PC-3 (cell line): ENCODE data around the gene PTPN23. TPM values are rescaled to one million over a fixed set of nuclear protein-coding genes. Genes with fewer than 3 reads are reported as not detected.
"Not testable (repeated sequence)": the region's sequence is repeated elsewhere in the genome, so short reads cannot be mapped to it uniquely, and the experiment has no call there.

Source experiments
- ATAC-seq: fragments of 200-7000 bp; cut with Tn5 transposase; 2 replicates; pipeline ENCODE4 v1.9.1; 2020; ENCODE audit warnings: mild to moderate bottlenecking, moderate library complexity
- BruUV-seq: library from RNA; stranded (reverse); fragments of 400-500 nt; replicated peaks from 2 replicates; lab custom pipeline; 2021; lab: Mats Ljungman, UMichigan
- CTCF ChIA-PET: fragments of 300-600 bp; sonication (Branson Sonifier 250); formaldehyde crosslinking; loops from one replicate; lab custom pipeline; 2022; ENCODE audit warnings: antibody characterized with exemption; lab: Charles Lee
- POLR2A ChIA-PET: fragments of 300-600 bp; sonication (Branson Sonifier 250); formaldehyde crosslinking; loops from one replicate; lab custom pipeline; 2022; ENCODE audit warnings: antibody characterized with exemption; ENCODE audit not compliant: unreplicated experiment; lab: Charles Lee
- DNase-seq: peaks from one replicate; pipeline ENCODE4 v3.0.0-alpha.2; 2015
- H2AFZ ChIP-seq: fragments of 300-600 bp; sonication (generic); 2 replicates; pipeline ENCODE4 v1.6.0; 2016; ENCODE audit warnings: antibody characterized with exemption, low read length
- H3F3A ChIP-seq: fragments of 300-600 bp; sonication (generic); one replicate; pipeline ENCODE4 v1.6.0; 2017; ENCODE audit warnings: antibody characterized with exemption, low read length, control low read depth, mild to moderate bottlenecking; ENCODE audit not compliant: unreplicated experiment
- H3K27ac ChIP-seq: fragments of 300-600 bp; sonication (generic); 2 replicates; pipeline ENCODE4 v1.5.1; 2016; ENCODE audit warnings: mild to moderate bottlenecking, low read length
- H3K27me3 ChIP-seq: fragments of 300-600 bp; sonication (generic); 2 replicates; pipeline ENCODE4 v1.6.1; 2016; ENCODE audit warnings: low read length, mixed read lengths
- H3K36me3 ChIP-seq: fragments of 300-600 bp; sonication (generic); 2 replicates; pipeline ENCODE4 v1.6.1; 2016; ENCODE audit warnings: low read depth, mixed run types, low read length, mixed read lengths
- H3K4me1 ChIP-seq: fragments of 300-600 bp; sonication (generic); 2 replicates; pipeline ENCODE4 v1.5.1; 2016; ENCODE audit warnings: low read length; ENCODE audit not compliant: insufficient read depth
- H3K4me2 ChIP-seq: fragments of 300-600 bp; sonication (generic); 2 replicates; pipeline ENCODE4 v1.6.0; 2016; ENCODE audit warnings: low read length
- H3K4me3 ChIP-seq: fragments of 300-600 bp; sonication (generic); 2 replicates; pipeline ENCODE4 v1.5.1; 2016; ENCODE audit warnings: mild to moderate bottlenecking, low read length, mixed read lengths
- H3K79me2 ChIP-seq: fragments of 300-600 bp; sonication (generic); 2 replicates; pipeline ENCODE4 v1.6.1; 2017; ENCODE audit warnings: low read length, mixed read lengths
- H3K9ac ChIP-seq: fragments of 300-600 bp; sonication (generic); 2 replicates; pipeline ENCODE4 v1.6.0; 2016; ENCODE audit warnings: mild to moderate bottlenecking, low read length
- H3K9me2 ChIP-seq: fragments of 300-600 bp; sonication (generic); replicated peaks from 2 replicates; pipeline ENCODE4 v1.6.1; 2016; ENCODE audit warnings: mixed run types, low read length, mixed read lengths
- H3K9me3 ChIP-seq: fragments of 300-600 bp; sonication (generic); 2 replicates; pipeline ENCODE4 v1.6.1; 2016; ENCODE audit warnings: low read length, mixed read lengths
- H4K20me1 ChIP-seq: fragments of 300-600 bp; sonication (generic); 2 replicates; pipeline ENCODE4 v1.6.1; 2016; ENCODE audit warnings: low read length, mixed read lengths
- CTCF ChIP-seq: fragments of 300-600 bp; sonication (generic); conservative IDR thresholded peaks from 2 replicates; pipeline ENCODE4 v1.5.1; 2017; ENCODE audit warnings: antibody characterized with exemption, low read depth, mild to moderate bottlenecking, low read length
- EZH2 ChIP-seq: fragments of 300-600 bp; sonication (generic); IDR thresholded peaks from one replicate; pipeline ENCODE4 v1.6.1; 2017; ENCODE audit warnings: antibody characterized with exemption, mild to moderate bottlenecking, low read length; ENCODE audit not compliant: unreplicated experiment
- EZH2phosphoT487 ChIP-seq: fragments of 300-600 bp; sonication (generic); IDR thresholded peaks from 2 replicates; pipeline ENCODE4 v1.6.1; 2018; ENCODE audit warnings: mild to moderate bottlenecking, antibody characterized with exemption, low read length, borderline replicate concordance
- intact Hi-C: fragments of 100-400 bp; cut with micrococcal nuclease; formaldehyde crosslinking; loops from 2 replicates; pipeline ENCODE4 v1.9.0; 2023
- total RNA-seq: library from RNA; depleted of rRNA; stranded (reverse); fragments of >200 nt; gene quantifications from 2 replicates; pipeline ENCODE4 v1.2.3, GENCODE V29; 2014; rRNA removed

Gene PTPN23
- total RNA-seq, 1 experiment from 2014 or later: 22.3 TPM

GRCh38 chr3:47455806-47456452, 75.1 kb downstream of the PTPN23 start:
- no peaks in the 10 kb centered on the region for H3K27me3 ChIP-seq
- H3K4me1 ChIP-seq: no peaks in the 10 kb centered on the region
- no TSS peak for BruUV-seq
- POLR2A ChIA-PET: no interaction called here
- TF ChIP-seq EZH2phosphoT487 (no peak), CTCF (no peak), EZH2 (no peak)
- H3K4me3 ChIP-seq: no peak overlapping the region
- CTCF ChIA-PET: no interaction called here
- H3K36me3 ChIP-seq: no peaks in the 10 kb centered on the region
- no peaks in the 10 kb centered on the region for H3K9me3 ChIP-seq
- no peak overlapping the region for H2AFZ ChIP-seq
- DNase-seq: no peak
- no peak overlapping the region for H3K27ac ChIP-seq
- peaks cover 74% of the 10 kb centered on the region for H3K79me2 ChIP-seq
- H3F3A ChIP-seq: no peaks in the 10 kb centered on the region
- ATAC-seq: no peak
- H3K9me2 ChIP-seq: no peaks in the 10 kb centered on the region
- intact Hi-C loops: no loop called here
- no peak overlapping the region for H3K4me2 ChIP-seq
- H4K20me1 ChIP-seq: peaks cover 5% of the 10 kb centered on the region; the same call in 1 of the 2 replicates
- H3K9ac ChIP-seq: no peak overlapping the region

GRCh38 chr3:47456984-47457383, 76.2 kb downstream of the PTPN23 start:
- H3K36me3 ChIP-seq: 0 out of 2 replicates have a peak, but pooled peaks cover 2% of the 10 kb centered on the region
- H3K4me2 ChIP-seq: no peak overlapping the region
- CTCF ChIA-PET: no interaction called here
- BruUV-seq: no TSS peak
- no peaks in the 10 kb centered on the region for H3F3A ChIP-seq
- H3K79me2 ChIP-seq: peaks cover 73% of the 10 kb centered on the region
- H3K4me1 ChIP-seq: no peaks in the 10 kb centered on the region
- H3K27me3 ChIP-seq: no peaks in the 10 kb centered on the region
- ATAC-seq: no peak
- H3K4me3 ChIP-seq: no peak overlapping the region
- H3K9me2 ChIP-seq: no peaks in the 10 kb centered on the region
- intact Hi-C loops: no loop called here
- no peak overlapping the region for H2AFZ ChIP-seq
- H3K9ac ChIP-seq: no peak overlapping the region
- DNase-seq: no peak
- POLR2A ChIA-PET: no interaction called here
- H4K20me1 ChIP-seq: peaks cover 5% of the 10 kb centered on the region; the same call in 1 of the 2 replicates
- H3K27ac ChIP-seq: no peak overlapping the region
- TF ChIP-seq EZH2 (no peak), CTCF (no peak), EZH2phosphoT487 (no peak)
- H3K9me3 ChIP-seq: no peaks in the 10 kb centered on the region

GRCh38 chr3:47459534-47460085, 78.8 kb downstream of the PTPN23 start:
- BruUV-seq, H3F3A ChIP-seq, H3K9me3 ChIP-seq, DNase-seq, ATAC-seq, POLR2A ChIA-PET, CTCF ChIA-PET, H3K36me3 ChIP-seq, H3K4me1 ChIP-seq, H3K9ac ChIP-seq, H2AFZ ChIP-seq, H3K4me2 ChIP-seq, H3K27ac ChIP-seq, H3K9me2 ChIP-seq, H4K20me1 ChIP-seq, H3K27me3 ChIP-seq, H3K4me3 ChIP-seq, intact Hi-C loops: not testable (repeated sequence)
- peaks cover 66% of the 10 kb centered on the region for H3K79me2 ChIP-seq

Other genes starting within 250 kb of the PTPN23 start
- 23.6 and 24.1 TPM in 2 replicates for gene SETD2, start 216.9 kb upstream of the PTPN23 start, total RNA-seq
- gene KIF9, start 98.2 kb upstream of the PTPN23 start, total RNA-seq: 16.2 and 22.7 TPM in 2 replicates
- gene KLHL18, start 98.1 kb upstream of the PTPN23 start, total RNA-seq: 28.6 and 36.5 TPM in 2 replicates
- gene SCAP, start 94.9 kb downstream of the PTPN23 start, total RNA-seq: 84.7 and 95.6 TPM in 2 replicates
- gene ELP6, start 132.7 kb downstream of the PTPN23 start, total RNA-seq: 64.5 and 97.9 TPM in 2 replicates
- gene CSPG5, start 197.8 kb downstream of the PTPN23 start, total RNA-seq: 0.66 and 1.2 TPM in 2 replicates